K562 (cell line): ENCODE data around the gene ALS2CL. TPM values are rescaled to one million over a fixed set of nuclear protein-coding genes. Genes with fewer than 3 reads are reported as not detected.

Experiments
- ARID2 ChIP-seq: fragments of 450-650 bp; IDR thresholded peaks from 2 replicates; pipeline ENCODE4 v1.6.1; 2017; ENCODE audit warnings: antibody characterized with exemption, mild to moderate bottlenecking
- BRCA1 ChIP-seq, 2 experiments: fragments of 450-650 bp in 1 of 2; sonication (generic) in 1 of 2; formaldehyde crosslinking in 1 of 2; IDR thresholded peaks; 2 replicates each; pipeline versions ENCODE4 v1.5.0 to v1.6.1; 2017 to 2020; ENCODE audit warnings: mild to moderate bottlenecking in 1 of 2, missing genetic modification reagents in 1 of 2
- CBX3 ChIP-seq, 2 experiments: IDR thresholded peaks; 1 replicate in 1 of 2; 2 replicates in 1 of 2; pipeline ENCODE4 v1.6.1; 2012; ENCODE audit warnings: inconsistent platforms in 2 of 2, low read length in 2 of 2, borderline replicate concordance in 1 of 2, control low read depth in 1 of 2
- CBX8 ChIP-seq: fragments of 200-600 bp; sonication (generic); IDR thresholded peaks from 2 replicates; pipeline ENCODE4 v1.6.1; 2012; ENCODE audit warnings: borderline replicate concordance, mixed run types, low read depth, mild to moderate bottlenecking, moderate library complexity, mixed read lengths, low read length, control low read depth, inconsistent platforms; ENCODE audit not compliant: poor library complexity, severe bottlenecking; ENCODE audit errors: extremely low read depth
- CHCHD3 ChIP-seq: fragments of 250-450 bp; sonication (Bioruptor Pico); IDR thresholded peaks from 2 replicates; pipeline ENCODE4 v2.1.2; 2022; ENCODE audit warnings: mild to moderate bottlenecking
- FOXP1 ChIP-seq: sonication (generic); formaldehyde crosslinking; IDR thresholded peaks from 2 replicates; pipeline ENCODE4 v1.8.0; 2022; ENCODE audit warnings: mild to moderate bottlenecking, missing genetic modification reagents
- GTF2A2 ChIP-seq: IDR thresholded peaks from 2 replicates; pipeline ENCODE4 v1.6.1; 2016; ENCODE audit warnings: mild to moderate bottlenecking, missing genetic modification characterization, missing compliant biosample characterization
- HDAC1 ChIP-seq, 2 experiments: fragments of 450-650 bp; IDR thresholded peaks; 2 replicates each; pipeline ENCODE4 v1.6.1; 2016 to 2017; ENCODE audit warnings: inconsistent platforms in 1 of 2, mild to moderate bottlenecking in 1 of 2, moderate library complexity in 1 of 2
- KHSRP ChIP-seq: fragments of 450-650 bp; IDR thresholded peaks from 2 replicates; pipeline ENCODE4 v1.6.1; 2017
- MBD2 ChIP-seq: sonication (generic); IDR thresholded peaks from 2 replicates; pipeline ENCODE4 v1.6.1; 2016; ENCODE audit warnings: low read depth, borderline replicate concordance
- PCBP1 ChIP-seq: fragments of 200-400 bp; formaldehyde crosslinking; IDR thresholded peaks from 2 replicates; pipeline ENCODE4 v1.6.1; 2018; ENCODE audit warnings: mild to moderate bottlenecking, low read depth, low read length; ENCODE audit not compliant: poor library complexity, severe bottlenecking
- POLR2A ChIP-seq: fragments of 450-650 bp; conservative IDR thresholded peaks from 2 replicates; pipeline ENCODE4 v1.6.1; 2016
- PURB ChIP-seq: sonication (generic); formaldehyde crosslinking; IDR thresholded peaks from 2 replicates; pipeline ENCODE4 v1.9.0; 2021; ENCODE audit warnings: low read depth, mild to moderate bottlenecking, missing genetic modification reagents
- RBM14 ChIP-seq: fragments of 200-400 bp; formaldehyde crosslinking; IDR thresholded peaks from 2 replicates; pipeline ENCODE4 v1.6.1; 2018; ENCODE audit warnings: low read depth, mild to moderate bottlenecking, low read length, moderate library complexity, borderline replicate concordance; ENCODE audit not compliant: insufficient read depth
- RHOXF2B ChIP-seq: fragments of 250-450 bp; sonication (Bioruptor Pico); conservative IDR thresholded peaks from 2 replicates; pipeline ENCODE4 v1.5.1; 2021
- SAFB ChIP-seq: fragments of 200-400 bp; formaldehyde crosslinking; IDR thresholded peaks from 2 replicates; pipeline ENCODE4 v1.6.1; 2017; ENCODE audit warnings: low read depth, low read length, borderline replicate concordance
- TAF9B ChIP-seq: fragments of 450-650 bp; IDR thresholded peaks from 2 replicates; pipeline ENCODE4 v1.6.1; 2018; ENCODE audit warnings: mild to moderate bottlenecking; ENCODE audit not compliant: partially characterized antibody
- TEAD4 ChIP-seq, 2 experiments: sonication (generic) in 1 of 2; formaldehyde crosslinking in 1 of 2; IDR thresholded peaks; 2 replicates each; pipeline versions ENCODE4 v1.6.1 to v1.8.0; 2012 to 2022; ENCODE audit warnings: borderline replicate concordance in 1 of 2, inconsistent platforms in 1 of 2, low read length in 1 of 2, mild to moderate bottlenecking in 1 of 2, missing genetic modification reagents in 1 of 2
- TFE3 ChIP-seq: fragments of 450-650 bp; formaldehyde crosslinking; IDR thresholded peaks from 2 replicates; pipeline ENCODE4 v1.4.0; 2020; ENCODE audit warnings: mild to moderate bottlenecking, mixed read lengths
- ZBTB34 ChIP-seq: fragments of 250-450 bp; sonication (Bioruptor Pico); IDR thresholded peaks from 2 replicates; pipeline ENCODE4 v1.8.0; 2021; ENCODE audit warnings: mild to moderate bottlenecking, moderate library complexity
- ZNF121 ChIP-seq: sonication (generic); formaldehyde crosslinking; conservative IDR thresholded peaks from 2 replicates; pipeline ENCODE4 v1.8.0; 2022; ENCODE audit warnings: missing genetic modification reagents
- ZNF184 ChIP-seq: sonication (generic); formaldehyde crosslinking; IDR thresholded peaks from 2 replicates; pipeline ENCODE4 v1.5.0; 2020; ENCODE audit warnings: missing genetic modification reagents
- ZNF224 ChIP-seq: sonication (generic); formaldehyde crosslinking; IDR thresholded peaks from 2 replicates; pipeline ENCODE4 v1.8.0; 2022; ENCODE audit warnings: mild to moderate bottlenecking, missing genetic modification reagents
- ZNF23 ChIP-seq: fragments of 250-450 bp; sonication (Bioruptor Pico); IDR thresholded peaks from 2 replicates; pipeline ENCODE4 v1.4.0; 2020; ENCODE audit warnings: mild to moderate bottlenecking
- ZNF699 ChIP-seq: fragments of 250-450 bp; sonication (Bioruptor Pico); IDR thresholded peaks from 2 replicates; pipeline ENCODE4 v1.8.0; 2021; ENCODE audit warnings: mild to moderate bottlenecking, moderate library complexity; ENCODE audit not compliant: insufficient replicate concordance
- ZNF717 ChIP-seq: fragments of 250-450 bp; sonication (Bioruptor Pico); IDR thresholded peaks from 2 replicates; pipeline ENCODE4 v1.5.0; 2021
- ZNF77 ChIP-seq: fragments of 250-450 bp; sonication (Bioruptor Pico); IDR thresholded peaks from 2 replicates; pipeline ENCODE4 v1.5.0; 2020
- polyA plus RNA-seq, 8 experiments: library from polyadenylated mRNA; depleted of rRNA in 4 of 8; stranded (reverse) in 5 of 8; unstranded in 3 of 8; fragments of >200 nt; fragmentation: Nextera tagmentation in 2 of 8; fragmentation: Illumina TruSeq in 1 of 8; extraction: Ambion mirVana in 2 of 8; extraction: Trizol in 1 of 8; gene quantifications; 2 replicates each; pipeline versions ENCODE4 v1.2.1 to v1.2.3, GENCODE V29; 2011 to 2014; ENCODE audit warnings: inconsistent platforms in 1 of 8, missing spikeins in 1 of 8
- total RNA-seq, 7 experiments: library from RNA; depleted of rRNA in 6 of 7; stranded (reverse); fragments of >200 nt in 6 of 7; fragmentation: Illumina TruSeq in 2 of 7; extraction: Trizol in 2 of 7; gene quantifications; 2 replicates each; pipeline versions ENCODE4 v1.2.1 to v1.2.3, GENCODE V29; 2011 to 2021; ENCODE audit warnings: low replicate concordance in 1 of 7

ALS2CL gene
- total and polyA plus RNA-seq, 9 of the 15 experiments (the other 6 are each of a cell fraction or from before 2014, with no cell fraction given), result 0.03 to 0.13 (median 0.05) TPM; not detected in 3

- TF ChIP-seq PCBP1, result no peak
- peak in 1 of 2 experiments; percentile 35; a peak in 1 of 3 replicates for TF ChIP-seq CBX3 (IDR thresholded peaks at IDR 0.05; ENCODE audit: borderline replicate concordance in 1 of 2, low read length in 2 of 2)
- no peak for TF ChIP-seq CBX8
- no peak for TF ChIP-seq ARID2
- no peak for TF ChIP-seq KHSRP
- TF ChIP-seq MBD2, result no peak
- no peak; the same call in 1 of the 2 replicates for TF ChIP-seq TEAD4 (IDR thresholded peaks at IDR 0.05; ENCODE audit: low read length)
- no peak for TF ChIP-seq TEAD4 (CRISPR knock-in tag; IDR thresholded peaks at IDR 0.05; ENCODE audit: borderline replicate concordance)
- no peak for TF ChIP-seq POLR2A
- no peak for TF ChIP-seq ZNF184 (CRISPR knock-in tag)
- TF ChIP-seq CHCHD3, result no peak
- TF ChIP-seq ZNF77 (CRISPR knock-in tag), result no peak
- TF ChIP-seq TAF9B, result no peak
- no peak for TF ChIP-seq SAFB
- TF ChIP-seq FOXP1 (CRISPR knock-in tag), result peak; percentile 80; the same call in 1 of the 2 replicates
- TF ChIP-seq HDAC1 (IDR thresholded peaks at IDR 0.05), result peak in 1 of 2 experiments; percentile 74; a peak in 2 of 4 replicates
- no peak for TF ChIP-seq RBM14
- TF ChIP-seq ZNF23 (CRISPR knock-in tag), result no peak
- TF ChIP-seq GTF2A2 (tag), result no peak
- no peak for TF ChIP-seq ZBTB34 (CRISPR knock-in tag)
- no peak for TF ChIP-seq RHOXF2B (CRISPR knock-in tag)
- no peak for TF ChIP-seq TFE3
- TF ChIP-seq PURB, result no peak
- no peak for TF ChIP-seq ZNF717
- no peak for TF ChIP-seq ZNF699 (CRISPR knock-in tag)
- TF ChIP-seq ZNF121 (CRISPR knock-in tag), result no peak
- TF ChIP-seq ZNF224, result no peak
- TF ChIP-seq BRCA1 (IDR thresholded peaks at IDR 0.05), result no peak
- no peak for TF ChIP-seq BRCA1 (CRISPR knock-in tag; IDR thresholded peaks at IDR 0.05)
Measured at GRCh38 chr3:46629551-46630517, 63.6 kb downstream of the ALS2CL start (continued).
